GM12873 (cell line): ENCODE measurements around the gene ZNF77.

Source experiments
- CTCF ChIP-seq: IDR thresholded peaks from 2 replicates; pipeline ENCODE4 v1.5.1; 2012; ENCODE audit warnings: low read depth, mild to moderate bottlenecking, moderate library complexity, low read length, control low read depth; ENCODE audit not compliant: insufficient read depth; ENCODE audit errors: missing control alignments

ZNF77 gene

GRCh38 chr19:2977746-2978138, 33.0 kb upstream of the ZNF77 start:
- TF ChIP-seq CTCF: no peak

- no peak for TF ChIP-seq CTCF
These were observed 32.4 kb upstream of the ZNF77 start, which contains the start of gene TLE6 for GRCh38 chr19:2977001-2977745. TLE6 (plus strand) TSS chr19:2977564; CDS start chr19:2978234, 670 bp downstream.

GRCh38 chr19:2976609-2977000, 31.8 kb upstream of the ZNF77 start:
- TF ChIP-seq CTCF: no peak

- TF ChIP-seq CTCF: no peak
These were observed 29.7 kb upstream of the ZNF77 start for GRCh38 chr19:2974342-2975041.

GRCh38 chr19:2973229-2973628, 28.5 kb upstream of the ZNF77 start:
- no peak for TF ChIP-seq CTCF

- TF ChIP-seq CTCF: no peak
These were observed 25.5 kb upstream of the ZNF77 start for GRCh38 chr19:2970201-2970835.

GRCh38 chr19:2969104-2969504, 24.3 kb upstream of the ZNF77 start:
- no peak for TF ChIP-seq CTCF
